Activated B cell treated with CpG ODN at 0.5 μM for 24 hours (primary cell): ENCODE data around the gene MUCL1. TPM values are rescaled to one million over a fixed set of nuclear protein-coding genes. Genes with fewer than 3 reads are reported as not detected.

Source experiments
- ATAC-seq: fragments of 200-7000 bp; cut with Tn5 transposase; one replicate; pipeline ENCODE4 v1.10.0; 2021; ENCODE audit warnings: low read depth, mild to moderate bottlenecking, moderate library complexity
- CTCF ChIA-PET: fragments of 350-600 bp; sonication (Branson Sonifier 250); formaldehyde crosslinking; loops from one replicate; lab custom pipeline; 2021; ENCODE audit warnings: antibody characterized with exemption; lab: Charles Lee
- POLR2A ChIA-PET: fragments of 350-600 bp; sonication (Branson Sonifier 250); formaldehyde crosslinking; loops from one replicate; lab custom pipeline; 2021; ENCODE audit warnings: antibody characterized with exemption; lab: Charles Lee
- DNase-seq: peaks from one replicate; pipeline ENCODE4 v3.0.0; 2022
- H3K27ac Mint-ChIP-seq: one replicate; pipeline ENCODE4 v1.8.0; 2020; ENCODE audit warnings: mixed read lengths
- H3K27me3 Mint-ChIP-seq: one replicate; pipeline ENCODE4 v1.8.0; 2021; ENCODE audit warnings: mixed read lengths
- H3K36me3 Mint-ChIP-seq: one replicate; pipeline ENCODE4 v1.8.0; 2021; ENCODE audit warnings: low read depth, mixed read lengths
- H3K4me1 Mint-ChIP-seq: one replicate; pipeline ENCODE4 v1.8.0; 2021; ENCODE audit warnings: mixed read lengths
- H3K4me3 Mint-ChIP-seq: one replicate; pipeline ENCODE4 v1.8.0; 2020; ENCODE audit warnings: mild to moderate bottlenecking, mixed read lengths
- H3K9me3 Mint-ChIP-seq: one replicate; pipeline ENCODE4 v1.8.0; 2020; ENCODE audit warnings: mixed read lengths
- intact Hi-C: fragments of 100-400 bp; cut with micrococcal nuclease; formaldehyde crosslinking; loops from one replicate; pipeline ENCODE4 v1.15.1; 2024
- total RNA-seq: library from RNA; stranded (reverse); gene quantifications from 2 replicates; pipeline ENCODE4 v1.2.3, GENCODE V29; 2022
- TF ChIP-seq, protein P1 (sequence below): fragments of 200-600 bp; IDR thresholded peaks from one replicate; pipeline ENCODE4 v1.8.0; 2022; ENCODE audit warnings: antibody characterized with exemption, mild to moderate bottlenecking

MUCL1 gene
- total RNA-seq, 1 donor from 2014 or later: not detected

DNA sequence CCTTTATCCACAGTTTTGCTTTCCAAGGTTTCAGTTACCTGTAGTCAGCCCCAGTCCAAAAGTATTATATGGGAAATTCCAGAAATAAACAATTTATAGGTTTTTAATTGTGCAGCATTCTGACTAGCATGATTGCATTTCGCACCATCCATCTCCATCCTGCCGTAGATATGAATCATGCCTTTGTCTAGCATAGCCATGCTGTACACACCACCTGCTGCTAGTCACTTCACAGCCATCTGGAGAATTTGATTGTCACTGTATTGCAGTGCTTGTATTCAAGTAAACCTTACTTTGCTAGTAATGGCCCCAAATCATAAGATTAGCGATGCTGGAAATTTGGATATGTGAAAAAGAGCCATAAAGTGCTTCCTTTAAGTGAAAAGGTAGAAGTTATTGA is 36.0 kb downstream of the MUCL1 start:
- intact Hi-C loops: no loop called here
- no peak for DNase-seq
- Mint-ChIP-seq H3K4me1 (no peaks in the 10 kb centered on the region), H3K4me3 (no peak overlapping the region), H3K27ac (no peak overlapping the region), H3K9me3 (no peaks in the 10 kb centered on the region), H3K27me3 (peaks cover 13% of the 10 kb centered on the region), H3K36me3 (no peaks in the 10 kb centered on the region)
- ChIA-PET CTCF (no interaction called here), POLR2A (no interaction called here)
- TF ChIP-seq, protein P1, sequence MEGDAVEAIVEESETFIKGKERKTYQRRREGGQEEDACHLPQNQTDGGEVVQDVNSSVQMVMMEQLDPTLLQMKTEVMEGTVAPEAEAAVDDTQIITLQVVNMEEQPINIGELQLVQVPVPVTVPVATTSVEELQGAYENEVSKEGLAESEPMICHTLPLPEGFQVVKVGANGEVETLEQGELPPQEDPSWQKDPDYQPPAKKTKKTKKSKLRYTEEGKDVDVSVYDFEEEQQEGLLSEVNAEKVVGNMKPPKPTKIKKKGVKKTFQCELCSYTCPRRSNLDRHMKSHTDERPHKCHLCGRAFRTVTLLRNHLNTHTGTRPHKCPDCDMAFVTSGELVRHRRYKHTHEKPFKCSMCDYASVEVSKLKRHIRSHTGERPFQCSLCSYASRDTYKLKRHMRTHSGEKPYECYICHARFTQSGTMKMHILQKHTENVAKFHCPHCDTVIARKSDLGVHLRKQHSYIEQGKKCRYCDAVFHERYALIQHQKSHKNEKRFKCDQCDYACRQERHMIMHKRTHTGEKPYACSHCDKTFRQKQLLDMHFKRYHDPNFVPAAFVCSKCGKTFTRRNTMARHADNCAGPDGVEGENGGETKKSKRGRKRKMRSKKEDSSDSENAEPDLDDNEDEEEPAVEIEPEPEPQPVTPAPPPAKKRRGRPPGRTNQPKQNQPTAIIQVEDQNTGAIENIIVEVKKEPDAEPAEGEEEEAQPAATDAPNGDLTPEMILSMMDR: no peak
- ATAC-seq: no peak

DNA sequence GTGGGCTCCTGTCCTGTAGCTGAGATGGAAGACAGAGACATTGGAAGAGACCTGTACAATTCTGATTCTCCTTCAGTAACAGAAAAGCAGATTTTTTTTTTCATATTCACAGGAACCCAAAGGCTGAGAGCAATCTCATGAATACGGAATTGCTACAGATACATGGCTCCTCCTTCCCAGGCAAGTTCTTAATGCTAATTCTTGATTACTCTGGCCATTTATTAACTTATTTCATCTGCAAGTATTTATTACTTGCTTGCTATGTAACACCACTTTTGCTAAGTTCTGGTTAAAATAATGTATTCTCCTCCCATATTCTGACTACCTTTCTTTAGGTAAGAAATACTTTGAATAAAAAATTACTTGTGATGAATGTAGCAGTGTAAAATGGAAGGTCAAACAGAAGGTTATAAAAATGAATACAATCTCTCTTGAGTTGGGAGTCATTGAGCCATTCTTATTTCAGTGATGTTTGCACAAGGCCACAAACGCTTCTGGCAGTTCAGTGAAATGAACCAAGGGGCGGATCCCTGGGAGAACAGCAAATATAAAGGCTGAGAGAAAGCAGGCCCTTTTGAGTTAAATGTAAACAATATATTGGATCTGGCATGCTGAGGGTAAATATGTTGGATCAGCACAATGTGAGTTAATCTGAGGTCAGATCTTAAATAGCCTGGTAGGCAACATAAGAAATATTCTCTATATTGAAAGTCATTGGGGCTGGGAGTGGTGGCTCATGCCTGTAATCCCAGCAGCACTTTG is 37.6 kb downstream of the MUCL1 start:
- TF ChIP-seq, protein P1: no peak
- DNase-seq (no peak), ATAC-seq (no peak)
- H3K9me3 Mint-ChIP-seq: no peaks in the 10 kb centered on the region
- no peak overlapping the region for H3K27ac Mint-ChIP-seq
- intact Hi-C loops: no loop called here
- H3K4me1 Mint-ChIP-seq: no peaks in the 10 kb centered on the region
- ChIA-PET POLR2A (no interaction called here), CTCF (no interaction called here)
- no peak overlapping the region for H3K4me3 Mint-ChIP-seq
- H3K27me3 Mint-ChIP-seq: peaks cover 10% of the 10 kb centered on the region
- H3K36me3 Mint-ChIP-seq: no peaks in the 10 kb centered on the region

Other genes with a start within 250 kb of the MUCL1 start
- not detected in 2 replicates for gene LACRT, start 219.6 kb upstream of the MUCL1 start, total RNA-seq
- not detected in 2 replicates for gene DCD, start 206.2 kb upstream of the MUCL1 start, total RNA-seq
- 31.5 and 35.5 TPM in 2 replicates for gene TESPA1, start 130.2 kb downstream of the MUCL1 start, total RNA-seq
- gene NEUROD4, start 165.5 kb downstream of the MUCL1 start, total RNA-seq: not detected in 2 replicates